Endothelial cell of umbilical vein (primary cell): ENCODE measurements around the gene IGF2BP2.
A peak's percentile ranks its signal among the peaks of the same experiment; 100 is the strongest.

Source experiments
- EZH2 ChIP-seq: IDR thresholded peaks from 2 replicates; pipeline ENCODE4 v1.6.1; 2012; ENCODE audit warnings: borderline replicate concordance, low read depth, mild to moderate bottlenecking, moderate library complexity, low read length, inconsistent platforms; ENCODE audit not compliant: severe bottlenecking
- FOS ChIP-seq: IDR thresholded peaks from 2 replicates; pipeline ENCODE4 v1.6.1; 2011; ENCODE audit warnings: mild to moderate bottlenecking, low read length, moderate library complexity, borderline replicate concordance; ENCODE audit not compliant: insufficient read depth
- MYC ChIP-seq: IDR thresholded peaks from one replicate; pipeline ENCODE4 v1.6.1; 2011; ENCODE audit warnings: mild to moderate bottlenecking, low read depth, low read length
- POLR2A ChIP-seq: IDR thresholded peaks from 2 replicates; pipeline ENCODE4 v1.6.1; 2012; ENCODE audit warnings: low read depth, mild to moderate bottlenecking, control low read depth, low read length
- POLR2AphosphoS5 ChIP-seq: IDR thresholded peaks from 2 replicates; pipeline ENCODE4 v1.6.1; 2012; ENCODE audit warnings: low read depth, mild to moderate bottlenecking, control low read depth, low read length, moderate library complexity; ENCODE audit not compliant: insufficient read depth
- TF ChIP-seq, protein P1 (sequence below), 2 donors: IDR thresholded peaks; 1 replicate in 1 of 2; 2 replicates in 1 of 2; pipeline ENCODE4 v1.5.1; 2011; ENCODE audit warnings: low read length in 2 of 2, mild to moderate bottlenecking in 2 of 2, moderate library complexity in 2 of 2, control low read depth in 1 of 2, inconsistent platforms in 1 of 2, low read depth in 1 of 2; ENCODE audit not compliant: insufficient read depth in 1 of 2; ENCODE audit errors: extremely low read depth in 1 of 2
- TF ChIP-seq, protein P2 (sequence below): IDR thresholded peaks from 2 replicates; pipeline ENCODE4 v1.6.1; 2011; ENCODE audit not compliant: insufficient read depth, insufficient read length

DNA sequence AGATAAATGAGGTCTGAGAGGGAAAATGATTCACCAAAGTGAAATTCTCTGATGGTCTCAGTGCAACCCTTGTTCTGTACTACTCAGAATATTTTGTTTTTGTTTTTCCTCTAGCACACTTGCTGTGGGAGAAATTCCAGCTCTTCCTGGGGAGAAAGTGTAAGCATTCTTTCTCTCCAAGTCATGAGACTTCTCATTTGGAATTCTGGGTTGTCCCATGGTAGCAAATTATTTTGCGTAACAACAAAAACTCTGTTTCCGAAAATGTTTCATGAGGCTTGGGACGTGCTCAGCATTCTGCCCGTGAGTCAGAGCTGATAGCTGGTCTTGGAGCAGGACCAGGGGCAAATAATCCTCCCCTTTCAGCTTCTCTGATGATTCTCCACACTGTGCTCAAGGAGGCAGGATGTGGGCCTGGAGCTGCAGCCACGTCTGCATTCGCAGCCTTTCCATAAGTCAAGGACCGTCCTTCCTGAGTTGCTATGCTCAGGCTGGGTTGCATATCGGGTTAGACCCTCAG, 168.5 kb downstream of the IGF2BP2 start:
- TF ChIP-seq, protein P1, sequence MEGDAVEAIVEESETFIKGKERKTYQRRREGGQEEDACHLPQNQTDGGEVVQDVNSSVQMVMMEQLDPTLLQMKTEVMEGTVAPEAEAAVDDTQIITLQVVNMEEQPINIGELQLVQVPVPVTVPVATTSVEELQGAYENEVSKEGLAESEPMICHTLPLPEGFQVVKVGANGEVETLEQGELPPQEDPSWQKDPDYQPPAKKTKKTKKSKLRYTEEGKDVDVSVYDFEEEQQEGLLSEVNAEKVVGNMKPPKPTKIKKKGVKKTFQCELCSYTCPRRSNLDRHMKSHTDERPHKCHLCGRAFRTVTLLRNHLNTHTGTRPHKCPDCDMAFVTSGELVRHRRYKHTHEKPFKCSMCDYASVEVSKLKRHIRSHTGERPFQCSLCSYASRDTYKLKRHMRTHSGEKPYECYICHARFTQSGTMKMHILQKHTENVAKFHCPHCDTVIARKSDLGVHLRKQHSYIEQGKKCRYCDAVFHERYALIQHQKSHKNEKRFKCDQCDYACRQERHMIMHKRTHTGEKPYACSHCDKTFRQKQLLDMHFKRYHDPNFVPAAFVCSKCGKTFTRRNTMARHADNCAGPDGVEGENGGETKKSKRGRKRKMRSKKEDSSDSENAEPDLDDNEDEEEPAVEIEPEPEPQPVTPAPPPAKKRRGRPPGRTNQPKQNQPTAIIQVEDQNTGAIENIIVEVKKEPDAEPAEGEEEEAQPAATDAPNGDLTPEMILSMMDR (IDR thresholded peaks at IDR 0.05; ENCODE audit: extremely low read depth in 1 of 2, insufficient read depth in 1 of 2, low read depth in 1 of 2, low read length in 2 of 2), result no peak
- TF ChIP-seq EZH2, result no peak
- no peak for TF ChIP-seq POLR2A
- no peak for TF ChIP-seq MYC
- TF ChIP-seq POLR2AphosphoS5, result peak; percentile 83
- peak; percentile 78 for TF ChIP-seq FOS
- TF ChIP-seq, protein P2, sequence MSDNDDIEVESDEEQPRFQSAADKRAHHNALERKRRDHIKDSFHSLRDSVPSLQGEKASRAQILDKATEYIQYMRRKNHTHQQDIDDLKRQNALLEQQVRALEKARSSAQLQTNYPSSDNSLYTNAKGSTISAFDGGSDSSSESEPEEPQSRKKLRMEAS, result no peak
